COLO668 (cell line): ENCODE data around the gene CDC40.
A peak's percentile ranks its signal among the peaks of the same experiment; 100 is the strongest.

Experiments used
- DNase-seq: peaks from one replicate; lab custom pipeline; 2025; ENCODE audit not compliant: unreplicated experiment; lab: John Stamatoyannopoulos, UW

Gene CDC40

GRCh38 chr6:110180228-110181008 is at the start of gene CDC40:
Gene CDC40 (plus strand): TSS chr6:110180427. CDS start chr6:110180445, 18 bp downstream.
- peak; percentile 32 for DNase-seq

- no peak for DNase-seq
Measured at GRCh38 chr6:110137924-110138887, 42.0 kb upstream of the CDC40 start.

GRCh38 chr6:110139052-110139451 is 41.2 kb upstream of the CDC40 start:
- no peak for DNase-seq

- DNase-seq, result no peak
Measured at GRCh38 chr6:110140650-110141049, 39.6 kb upstream of the CDC40 start.

- no peak for DNase-seq
Measured at GRCh38 chr6:110147870-110148269, 32.4 kb upstream of the CDC40 start.

- DNase-seq, result no peak
Measured at GRCh38 chr6:110158479-110158878, 21.7 kb upstream of the CDC40 start.

GRCh38 chr6:110170081-110170480 is 10.1 kb upstream of the CDC40 start:
- DNase-seq, result no peak

- no peak for DNase-seq
Measured at GRCh38 chr6:110173506-110174132, 6.6 kb upstream of the CDC40 start.

GRCh38 chr6:110178626-110179405 is 1.4 kb upstream of the CDC40 start:
- DNase-seq, result peak; percentile 53

GRCh38 chr6:110179406-110180227 is 610 bp upstream of the CDC40 start, which contains the start of gene WASF1:
Gene WASF1 (minus strand): TSS chr6:110179670. CDS start chr6:110127601, 52,069 bp downstream.
- DNase-seq, result peak; percentile 92

GRCh38 chr6:110181131-110182030 is 1.2 kb downstream of the CDC40 start:
- DNase-seq, result no peak

- no peak for DNase-seq
Measured at GRCh38 chr6:110183292-110183885, 3.2 kb downstream of the CDC40 start.

GRCh38 chr6:110185879-110186278 is 5.7 kb downstream of the CDC40 start:
- DNase-seq, result no peak

GRCh38 chr6:110188791-110189190 is 8.6 kb downstream of the CDC40 start:
- no peak for DNase-seq

GRCh38 chr6:110190726-110191125 is 10.5 kb downstream of the CDC40 start:
- DNase-seq, result no peak

- DNase-seq, result no peak
Measured at GRCh38 chr6:110191477-110191876, 11.2 kb downstream of the CDC40 start.

GRCh38 chr6:110195639-110196038 is 15.4 kb downstream of the CDC40 start:
- no peak for DNase-seq

GRCh38 chr6:110196874-110197273 is 16.6 kb downstream of the CDC40 start:
- DNase-seq, result no peak
